IMR-90 (cell line): ENCODE measurements around the gene LRRC8E. TPM values are rescaled to one million over a fixed set of nuclear protein-coding genes. Genes with fewer than 3 reads are reported as not detected.

Experiments
- ATAC-seq: fragments of 200-7000 bp; cut with Tn5 transposase; 2 replicates; pipeline ENCODE4 v1.9.1; 2020; ENCODE audit warnings: low read depth, mild to moderate bottlenecking, moderate library complexity
- BruUV-seq: library from RNA; stranded (reverse); fragments of 400-500 nt; replicated peaks from 2 replicates; lab custom pipeline; 2021; lab: Mats Ljungman, UMichigan
- CTCF ChIA-PET: fragments of 300-600 bp; formaldehyde crosslinking; extraction: SDS; loops from one replicate; lab custom pipeline; 2021; ENCODE audit warnings: antibody characterized with exemption; lab: Yijun Ruan, JAX
- POLR2A ChIA-PET: fragments of 300-600 bp; sonication (Branson Sonifier 250); formaldehyde crosslinking; loops from one replicate; lab custom pipeline; 2022; ENCODE audit warnings: antibody characterized with exemption; ENCODE audit not compliant: unreplicated experiment; lab: Charles Lee
- DNase-seq: peaks from one replicate; pipeline ENCODE4 v3.0.0; 2013
- H2AFZ ChIP-seq: replicated peaks from 2 replicates; pipeline ENCODE3; 2013; ENCODE audit warnings: low read length, mild to moderate bottlenecking; ENCODE audit not compliant: poor library complexity
- H2AK5ac ChIP-seq: 2 replicates; pipeline ENCODE4 v1.6.1; 2013; ENCODE audit warnings: low read depth, low read length, inconsistent platforms
- H2AK9ac ChIP-seq: replicated peaks from 2 replicates; pipeline ENCODE3; 2013; ENCODE audit warnings: mild to moderate bottlenecking, low read depth, low read length, moderate library complexity; ENCODE audit not compliant: poor library complexity
- H2BK120ac ChIP-seq: 2 replicates; pipeline ENCODE4 v1.6.1; 2013; ENCODE audit warnings: low read depth, low read length, inconsistent platforms
- H2BK15ac ChIP-seq: 3 replicates; pipeline ENCODE4 v1.6.1; 2013; ENCODE audit warnings: low read depth, low read length, inconsistent platforms
- H2BK20ac ChIP-seq: 2 replicates; pipeline ENCODE4 v1.6.1; 2013; ENCODE audit warnings: low read depth, mild to moderate bottlenecking, inconsistent platforms, low read length, moderate library complexity
- H2BK5ac ChIP-seq: 2 replicates; pipeline ENCODE4 v1.6.1; 2013; ENCODE audit warnings: mild to moderate bottlenecking, low read depth, low read length, inconsistent platforms; ENCODE audit not compliant: poor library complexity, severe bottlenecking
- H3K14ac ChIP-seq: replicated peaks from 2 replicates; pipeline ENCODE4 v1.6.1; 2013; ENCODE audit warnings: low read depth, low read length, inconsistent platforms
- H3K18ac ChIP-seq: 2 replicates; pipeline ENCODE4 v1.6.1; 2013; ENCODE audit warnings: low read depth, low read length, control low read depth
- H3K23ac ChIP-seq: 2 replicates; pipeline ENCODE4 v1.6.1; 2013; ENCODE audit warnings: low read depth, low read length, inconsistent platforms
- H3K27ac ChIP-seq: 2 replicates; pipeline ENCODE4 v1.5.1; 2013; ENCODE audit warnings: mild to moderate bottlenecking, control low read depth, low read length; ENCODE audit not compliant: insufficient read depth
- H3K27me3 ChIP-seq: 2 replicates; pipeline ENCODE4 v1.6.1; 2013; ENCODE audit warnings: low read length; ENCODE audit not compliant: control insufficient read depth, insufficient read depth
- H3K36me3 ChIP-seq: 2 replicates; pipeline ENCODE4 v1.6.1; 2013; ENCODE audit warnings: low read length, mixed read lengths; ENCODE audit not compliant: control insufficient read depth, insufficient read depth
- H3K4ac ChIP-seq: 2 replicates; pipeline ENCODE4 v1.6.1; 2013; ENCODE audit warnings: low read depth, low read length, inconsistent platforms
- H3K4me1 ChIP-seq: 2 replicates; pipeline ENCODE4 v1.6.1; 2013; ENCODE audit warnings: low read length, mixed read lengths; ENCODE audit not compliant: control insufficient read depth, insufficient read depth
- H3K4me2 ChIP-seq: 2 replicates; pipeline ENCODE4 v1.6.1; 2013; ENCODE audit warnings: low read depth, mild to moderate bottlenecking, control low read depth, low read length, moderate library complexity
- H3K4me3 ChIP-seq: 2 replicates; pipeline ENCODE4 v1.5.1; 2013; ENCODE audit warnings: low read depth, mild to moderate bottlenecking, control low read depth, low read length, moderate library complexity; ENCODE audit not compliant: insufficient read depth
- H3K56ac ChIP-seq: 2 replicates; pipeline ENCODE4 v1.6.1; 2013; ENCODE audit warnings: low read length, inconsistent platforms; ENCODE audit not compliant: insufficient read depth; ENCODE audit errors: extremely low read depth
- H3K79me1 ChIP-seq, 2 experiments: 2 replicates each; pipeline ENCODE4 v1.6.1; 2013; ENCODE audit warnings: low read length in 2 of 2, inconsistent platforms in 1 of 2, low read depth in 1 of 2
- H3K9ac ChIP-seq: 2 replicates; pipeline ENCODE4 v1.6.1; 2013; ENCODE audit warnings: low read depth, low read length, control low read depth
- H3K9me1 ChIP-seq: 2 replicates; pipeline ENCODE4 v1.6.1; 2013; ENCODE audit warnings: low read length, inconsistent platforms; ENCODE audit not compliant: insufficient read depth
- H3K9me3 ChIP-seq: 2 replicates; pipeline ENCODE4 v1.6.1; 2013; ENCODE audit warnings: low read length; ENCODE audit not compliant: control insufficient read depth, insufficient read depth
- H4K20me1 ChIP-seq: 2 replicates; pipeline ENCODE4 v1.6.1; 2013; ENCODE audit warnings: low read length, inconsistent platforms; ENCODE audit not compliant: insufficient read depth
- H4K5ac ChIP-seq: 2 replicates; pipeline ENCODE4 v1.6.1; 2013; ENCODE audit warnings: mild to moderate bottlenecking, low read depth, low read length, control low read depth
- H4K8ac ChIP-seq, 2 experiments: 2 replicates each; pipeline ENCODE4 v1.6.1; 2013; ENCODE audit warnings: low read depth in 2 of 2, low read length in 2 of 2, control low read depth in 1 of 2, inconsistent platforms in 1 of 2
- H4K91ac ChIP-seq: 2 replicates; pipeline ENCODE4 v1.6.1; 2013; ENCODE audit warnings: low read depth, low read length, inconsistent platforms; ENCODE audit not compliant: insufficient read depth
- BHLHE40 ChIP-seq: fragments of 150-350 bp; IDR thresholded peaks from 2 replicates; pipeline ENCODE4 v1.6.1; 2016; ENCODE audit warnings: mild to moderate bottlenecking, low read depth, low read length
- CEBPB ChIP-seq: IDR thresholded peaks from 2 replicates; pipeline ENCODE4 v1.6.1; 2012; ENCODE audit warnings: low read depth, low read length, improper control_type of control experiment
- CHD1 ChIP-seq: IDR thresholded peaks from 2 replicates; pipeline ENCODE4 v1.6.1; 2012; ENCODE audit warnings: low read depth, low read length, improper control_type of control experiment
- ELK1 ChIP-seq: fragments of 150-350 bp; IDR thresholded peaks from 2 replicates; pipeline ENCODE4 v1.6.1; 2016; ENCODE audit warnings: low read depth, mild to moderate bottlenecking, low read length, moderate library complexity, borderline replicate concordance
- FOS ChIP-seq: fragments of 150-350 bp; IDR thresholded peaks from 2 replicates; pipeline ENCODE4 v1.6.1; 2016; ENCODE audit warnings: low read depth, low read length
- MAFK ChIP-seq: IDR thresholded peaks from 2 replicates; pipeline ENCODE4 v1.6.1; 2012; ENCODE audit warnings: low read depth, low read length, improper control_type of control experiment
- MAZ ChIP-seq: IDR thresholded peaks from 2 replicates; pipeline ENCODE4 v1.6.1; 2012; ENCODE audit warnings: low read depth, mild to moderate bottlenecking, low read length, improper control_type of control experiment, moderate library complexity, borderline replicate concordance
- MXI1 ChIP-seq: IDR thresholded peaks from 2 replicates; pipeline ENCODE4 v1.6.1; 2012; ENCODE audit warnings: low read depth, mild to moderate bottlenecking, low read length, moderate library complexity, borderline replicate concordance
- NFE2L2 ChIP-seq: fragments of 150-350 bp; IDR thresholded peaks from 2 replicates; pipeline ENCODE4 v1.6.1; 2016; ENCODE audit warnings: low read depth, mild to moderate bottlenecking, low read length
- POLR2A ChIP-seq: IDR thresholded peaks from 2 replicates; pipeline ENCODE4 v1.6.1; 2012; ENCODE audit warnings: mild to moderate bottlenecking, low read depth, low read length
- RAD21 ChIP-seq: IDR thresholded peaks from 2 replicates; pipeline ENCODE4 v1.6.1; 2012; ENCODE audit warnings: low read length, improper control_type of control experiment
- RCOR1 ChIP-seq: IDR thresholded peaks from 2 replicates; pipeline ENCODE4 v1.6.1; 2012; ENCODE audit warnings: mild to moderate bottlenecking, low read length, improper control_type of control experiment; ENCODE audit not compliant: insufficient replicate concordance
- RFX5 ChIP-seq: IDR thresholded peaks from 2 replicates; pipeline ENCODE4 v1.8.0; 2012; ENCODE audit warnings: low read depth, mild to moderate bottlenecking, low read length, moderate library complexity
- SMC3 ChIP-seq: fragments of 150-350 bp; IDR thresholded peaks from 2 replicates; pipeline ENCODE4 v1.6.1; 2016; ENCODE audit warnings: low read depth, mild to moderate bottlenecking, antibody characterized with exemption, low read length, moderate library complexity
- WGBS, 2 experiments: methylation state at CpG; one replicate each; pipeline versions ENCODE4 v1.1.5 to v1.1.7; 2013; ENCODE audit warnings: missing lambda C conversion rate in 2 of 2; ENCODE audit not compliant: insufficient read length in 1 of 2; ENCODE audit errors: extremely low coverage in 2 of 2; 5-methylcytosine and 5-hydroxymethylcytosine counted together
- dilution Hi-C: fragments of 300-500 bp; cut with HindIII; formaldehyde crosslinking; loops from one replicate; pipeline ENCODE4 v1.14.3; 2018; ENCODE audit warnings: low sequenced_read_pairs; ENCODE audit not compliant: unreplicated experiment
- in situ Hi-C: fragments of 300-500 bp; cut with MboI; formaldehyde crosslinking; loops from 3 replicates; pipeline ENCODE4 v1.14.3; 2019; ENCODE audit warnings: low sequenced_read_pairs, inconsistent platforms, mixed read lengths
- intact Hi-C: fragments of 100-400 bp; cut with micrococcal nuclease; formaldehyde crosslinking; loops from 2 replicates; pipeline ENCODE4 v1.10.0; 2022
- polyA plus RNA-seq, 3 experiments: library from polyadenylated mRNA; depleted of rRNA; stranded (reverse); fragments of >200 nt; gene quantifications; 2 replicates each; pipeline ENCODE4 v1.2.3, GENCODE V29; 2012; ENCODE audit warnings: low replicate concordance in 1 of 3
- total RNA-seq: library from RNA; depleted of rRNA; stranded (reverse); fragments of >200 nt; gene quantifications from 2 replicates; pipeline ENCODE4 v1.2.3, GENCODE V29; 2012
- TF ChIP-seq, protein P1 (sequence below): conservative IDR thresholded peaks from 2 replicates; pipeline ENCODE4 v1.5.1; 2012; ENCODE audit warnings: mild to moderate bottlenecking, low read depth, low read length, improper control_type of control experiment
- TF ChIP-seq, protein P2 (sequence below): fragments of 150-350 bp; IDR thresholded peaks from 2 replicates; pipeline ENCODE4 v1.6.1; 2017; ENCODE audit warnings: mild to moderate bottlenecking, antibody characterized with exemption, low read length, low read depth

LRRC8E gene
- total and polyA plus RNA-seq, 2 of the 4 experiments (the other 2 are of a cell fraction), result 6.4 to 7.2 TPM

- Histone ChIP-seq H3K4ac (no peak overlapping the region), H3K23ac (no peak overlapping the region), H3K27me3 (peaks cover 6% of the 10 kb centered on the region; the same call in 1 of the 2 replicates), H3K14ac (no peak overlapping the region), H3K9ac (no peak overlapping the region), H3K9me1 (no peaks in the 10 kb centered on the region), H3K36me3 (no peaks in the 10 kb centered on the region), H2AK5ac (no peak overlapping the region), H3K4me3 (no peak overlapping the region), H4K8ac (no peak overlapping the region), H2BK15ac (no peak overlapping the region), H2AK9ac (no peak overlapping the region), H2AFZ (no peak overlapping the region), H3K9me3 (no peaks in the 10 kb centered on the region), H3K18ac (no peak overlapping the region), H4K20me1 (peaks cover 12% of the 10 kb centered on the region; the same call in 1 of the 2 replicates), H3K56ac (no peak overlapping the region), H2BK20ac (no peak overlapping the region), H3K4me2 (no peak overlapping the region), H2BK5ac (no peak overlapping the region), H2BK120ac (no peak overlapping the region), H3K27ac (no peak overlapping the region), H3K4me1 (peaks cover 12% of the 10 kb centered on the region), H4K5ac (no peak overlapping the region), H4K91ac (no peak overlapping the region), H3K79me1 (no peaks in the 10 kb centered on the region)
- TF ChIP-seq SMC3 (no peak), NFE2L2 (no peak), RFX5 (no peak), RCOR1 (no peak), MAFK (no peak), CEBPB (no peak), MAZ (no peak), MXI1 (no peak), RAD21 (no peak), POLR2A (no peak), CHD1 (no peak), BHLHE40 (no peak), FOS (no peak), ELK1 (no peak)
- TF ChIP-seq, protein P1, sequence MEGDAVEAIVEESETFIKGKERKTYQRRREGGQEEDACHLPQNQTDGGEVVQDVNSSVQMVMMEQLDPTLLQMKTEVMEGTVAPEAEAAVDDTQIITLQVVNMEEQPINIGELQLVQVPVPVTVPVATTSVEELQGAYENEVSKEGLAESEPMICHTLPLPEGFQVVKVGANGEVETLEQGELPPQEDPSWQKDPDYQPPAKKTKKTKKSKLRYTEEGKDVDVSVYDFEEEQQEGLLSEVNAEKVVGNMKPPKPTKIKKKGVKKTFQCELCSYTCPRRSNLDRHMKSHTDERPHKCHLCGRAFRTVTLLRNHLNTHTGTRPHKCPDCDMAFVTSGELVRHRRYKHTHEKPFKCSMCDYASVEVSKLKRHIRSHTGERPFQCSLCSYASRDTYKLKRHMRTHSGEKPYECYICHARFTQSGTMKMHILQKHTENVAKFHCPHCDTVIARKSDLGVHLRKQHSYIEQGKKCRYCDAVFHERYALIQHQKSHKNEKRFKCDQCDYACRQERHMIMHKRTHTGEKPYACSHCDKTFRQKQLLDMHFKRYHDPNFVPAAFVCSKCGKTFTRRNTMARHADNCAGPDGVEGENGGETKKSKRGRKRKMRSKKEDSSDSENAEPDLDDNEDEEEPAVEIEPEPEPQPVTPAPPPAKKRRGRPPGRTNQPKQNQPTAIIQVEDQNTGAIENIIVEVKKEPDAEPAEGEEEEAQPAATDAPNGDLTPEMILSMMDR, result no peak
- TF ChIP-seq, protein P2, sequence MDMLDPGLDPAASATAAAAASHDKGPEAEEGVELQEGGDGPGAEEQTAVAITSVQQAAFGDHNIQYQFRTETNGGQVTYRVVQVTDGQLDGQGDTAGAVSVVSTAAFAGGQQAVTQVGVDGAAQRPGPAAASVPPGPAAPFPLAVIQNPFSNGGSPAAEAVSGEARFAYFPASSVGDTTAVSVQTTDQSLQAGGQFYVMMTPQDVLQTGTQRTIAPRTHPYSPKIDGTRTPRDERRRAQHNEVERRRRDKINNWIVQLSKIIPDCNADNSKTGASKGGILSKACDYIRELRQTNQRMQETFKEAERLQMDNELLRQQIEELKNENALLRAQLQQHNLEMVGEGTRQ, result no peak
- in situ Hi-C loops, result no loop called here
- no TSS peak for BruUV-seq
- dilution Hi-C loops, result no loop called here
- 62% methylated on average over 4 of the region's 12 CpGs; no CpG with 5 or more reads in 1 of the 2 experiments for WGBS, 2 experiments
- CTCF ChIA-PET, result no interaction called here
- no peak for ATAC-seq
- intact Hi-C loops, result no loop called here
- DNase-seq, result no peak
- POLR2A ChIA-PET, result no interaction called here
These were observed 21.8 kb upstream of the LRRC8E start for GRCh38 chr19:7866399-7867091.
